Mesothelial cell of epicardium (in vitro differentiated cells): ENCODE measurements around the gene TMEM141. TPM values are rescaled to one million over a fixed set of nuclear protein-coding genes. Genes with fewer than 3 reads are reported as not detected.
"Not testable (repeated sequence)": the region's sequence is repeated elsewhere in the genome, so short reads cannot be mapped to it uniquely, and the experiment has no call there.

Experiments used
- DNase-seq, 2 experiments: peaks; one replicate each; pipeline ENCODE4 v3.0.0; 2021; ENCODE audit warnings: low spot score in 2 of 2; ENCODE audit not compliant: unreplicated experiment in 2 of 2
- H3K27ac Mint-ChIP-seq: 2 replicates; pipeline ENCODE4 v1.8.0; 2021; ENCODE audit warnings: mixed read lengths
- H3K27me3 Mint-ChIP-seq: 2 replicates; pipeline ENCODE4 v1.8.0; 2021; ENCODE audit warnings: low read depth, mixed read lengths
- H3K36me3 Mint-ChIP-seq: 2 replicates; pipeline ENCODE4 v1.8.0; 2021; ENCODE audit warnings: mixed read lengths
- H3K4me1 Mint-ChIP-seq: 2 replicates; pipeline ENCODE4 v1.8.0; 2021; ENCODE audit warnings: mixed read lengths
- H3K4me3 Mint-ChIP-seq: 2 replicates; pipeline ENCODE4 v1.8.0; 2021; ENCODE audit warnings: mild to moderate bottlenecking, moderate library complexity, mixed read lengths
- H3K9me3 Mint-ChIP-seq: 2 replicates; pipeline ENCODE4 v1.8.0; 2021; ENCODE audit warnings: mixed read lengths
- total RNA-seq: library from RNA; stranded (reverse); gene quantifications from 3 replicates; pipeline ENCODE4 v1.2.1, GENCODE V29; 2021
- TF ChIP-seq, protein P1 (sequence below): fragments of 200-600 bp; sonication (generic); IDR thresholded peaks from one replicate; pipeline ENCODE4 v1.5.0; 2021; ENCODE audit warnings: antibody characterized with exemption; ENCODE audit not compliant: unreplicated experiment

The TMEM141 gene
- total RNA-seq, 1 donor from 2014 or later, result 71.7 TPM

DNA sequence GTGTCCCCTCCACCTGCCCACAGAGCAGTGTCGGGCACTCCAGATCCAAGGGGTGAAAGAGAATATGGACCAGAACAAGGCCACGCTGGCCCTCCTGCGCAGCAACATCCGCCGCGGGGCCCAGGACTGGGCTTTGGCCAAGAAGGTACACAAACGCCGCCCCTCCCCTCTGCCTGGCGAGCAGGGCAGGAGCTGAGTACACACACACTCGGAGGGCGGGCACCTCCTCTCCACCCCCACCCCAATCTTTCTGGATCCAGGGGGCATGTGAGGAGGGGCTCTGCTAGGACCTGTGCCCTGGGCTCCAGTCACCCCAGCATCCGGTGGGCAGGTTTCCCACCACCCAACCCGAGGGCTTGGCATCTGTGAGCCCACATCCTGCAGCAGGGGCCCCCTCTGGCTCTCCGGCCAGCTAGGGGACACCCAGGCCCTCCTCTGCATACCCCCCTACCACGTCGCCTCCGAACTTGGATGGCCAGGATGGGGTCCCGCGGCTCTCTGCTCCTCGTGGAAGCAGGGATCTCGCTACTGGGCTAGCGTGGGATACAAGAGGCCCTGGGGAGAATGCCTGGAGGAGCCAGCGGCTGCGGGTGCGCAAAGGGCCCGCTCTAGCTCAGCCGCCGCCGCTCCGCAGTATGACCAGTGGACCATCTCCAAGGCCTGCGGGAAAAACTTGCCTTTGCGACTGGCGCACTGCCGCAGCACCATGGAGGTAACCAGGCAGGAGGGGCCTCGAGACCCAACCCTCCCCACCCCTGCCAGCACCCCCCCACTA, 8.1 kb downstream of the TMEM141 start:
- Mint-ChIP-seq H3K4me1 (peaks cover 43% of the 10 kb centered on the region), H3K27ac (no peak overlapping the region), H3K4me3 (peak overlapping the region; percentile 64), H3K9me3 (no peaks in the 10 kb centered on the region), H3K27me3 (no peaks in the 10 kb centered on the region), H3K36me3 (peaks cover 7% of the 10 kb centered on the region)
- TF ChIP-seq, protein P1, sequence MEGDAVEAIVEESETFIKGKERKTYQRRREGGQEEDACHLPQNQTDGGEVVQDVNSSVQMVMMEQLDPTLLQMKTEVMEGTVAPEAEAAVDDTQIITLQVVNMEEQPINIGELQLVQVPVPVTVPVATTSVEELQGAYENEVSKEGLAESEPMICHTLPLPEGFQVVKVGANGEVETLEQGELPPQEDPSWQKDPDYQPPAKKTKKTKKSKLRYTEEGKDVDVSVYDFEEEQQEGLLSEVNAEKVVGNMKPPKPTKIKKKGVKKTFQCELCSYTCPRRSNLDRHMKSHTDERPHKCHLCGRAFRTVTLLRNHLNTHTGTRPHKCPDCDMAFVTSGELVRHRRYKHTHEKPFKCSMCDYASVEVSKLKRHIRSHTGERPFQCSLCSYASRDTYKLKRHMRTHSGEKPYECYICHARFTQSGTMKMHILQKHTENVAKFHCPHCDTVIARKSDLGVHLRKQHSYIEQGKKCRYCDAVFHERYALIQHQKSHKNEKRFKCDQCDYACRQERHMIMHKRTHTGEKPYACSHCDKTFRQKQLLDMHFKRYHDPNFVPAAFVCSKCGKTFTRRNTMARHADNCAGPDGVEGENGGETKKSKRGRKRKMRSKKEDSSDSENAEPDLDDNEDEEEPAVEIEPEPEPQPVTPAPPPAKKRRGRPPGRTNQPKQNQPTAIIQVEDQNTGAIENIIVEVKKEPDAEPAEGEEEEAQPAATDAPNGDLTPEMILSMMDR, result no peak
- no peak for DNase-seq

DNA sequence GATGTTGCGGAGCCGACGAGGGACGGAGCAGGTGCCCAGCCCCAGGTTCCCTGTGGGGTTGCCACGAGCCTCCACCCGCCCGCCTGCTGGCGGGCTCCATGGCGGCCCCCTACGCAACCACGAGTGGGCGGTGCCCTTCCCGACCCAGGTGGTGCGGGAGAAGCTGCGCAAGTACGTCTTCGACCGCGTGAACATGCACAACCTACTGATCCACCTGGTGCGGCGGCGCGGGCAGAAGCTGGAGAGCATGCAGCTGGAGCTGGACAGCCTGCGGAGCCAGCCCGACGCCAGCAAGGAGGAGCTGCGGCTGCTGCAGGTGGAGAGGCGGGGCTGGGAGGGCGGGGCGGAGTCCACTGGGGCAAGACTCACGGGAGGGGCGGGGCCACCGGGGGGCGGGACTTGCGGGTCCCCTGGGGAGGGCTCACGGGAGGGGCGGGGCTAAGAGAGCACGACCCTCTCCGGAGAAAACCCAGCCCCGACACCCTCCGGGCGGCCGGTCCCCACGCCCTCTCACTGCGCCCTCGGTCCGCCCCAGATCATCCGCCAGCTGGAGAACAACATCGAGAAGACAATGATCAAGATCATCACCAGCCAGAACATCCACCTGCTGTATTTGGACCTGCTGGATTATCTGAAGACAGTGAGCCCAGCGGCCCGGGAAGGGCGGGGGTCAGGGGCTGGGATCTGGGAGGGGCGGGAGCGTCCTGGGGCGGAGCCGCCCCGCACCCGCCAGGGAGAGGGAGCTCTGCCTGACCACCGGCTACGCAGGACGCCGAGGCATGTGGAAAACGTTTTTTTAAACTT, 8.9 kb downstream of the TMEM141 start:
- peak; percentile 84 to 95 for DNase-seq
- H3K4me3 Mint-ChIP-seq, result peak overlapping the region; percentile 87
- peak overlapping the region; percentile 96 for H3K27ac Mint-ChIP-seq
- no peaks in the 10 kb centered on the region for H3K9me3 Mint-ChIP-seq
- H3K4me1 Mint-ChIP-seq, result peaks cover 36% of the 10 kb centered on the region
- peaks cover 7% of the 10 kb centered on the region for H3K36me3 Mint-ChIP-seq
- H3K27me3 Mint-ChIP-seq, result no peaks in the 10 kb centered on the region
- TF ChIP-seq, protein P1, result no peak

DNA sequence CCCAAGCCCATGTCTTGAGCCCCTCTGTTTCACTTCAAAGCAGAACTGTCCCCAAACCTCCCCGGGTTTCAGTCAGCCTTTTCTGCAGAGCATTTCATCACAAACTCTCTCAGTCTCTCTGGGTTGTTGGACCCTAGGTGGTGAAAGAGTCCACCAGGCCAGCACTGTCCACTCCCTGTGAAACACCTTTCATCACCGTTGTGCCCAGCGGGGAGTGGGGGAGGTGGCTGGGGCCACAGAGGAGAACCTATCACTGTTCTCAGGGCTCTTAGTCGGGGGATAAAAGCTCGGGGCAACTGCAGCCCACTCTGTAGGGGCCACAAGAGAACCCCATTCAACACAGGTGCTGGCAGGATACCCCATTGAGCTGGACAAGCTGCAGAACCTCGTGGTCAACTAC, 11.2 kb downstream of the TMEM141 start:
- no peak for DNase-seq
- H3K4me3 Mint-ChIP-seq, result no peak overlapping the region
- TF ChIP-seq, protein P1, result no peak

DNA sequence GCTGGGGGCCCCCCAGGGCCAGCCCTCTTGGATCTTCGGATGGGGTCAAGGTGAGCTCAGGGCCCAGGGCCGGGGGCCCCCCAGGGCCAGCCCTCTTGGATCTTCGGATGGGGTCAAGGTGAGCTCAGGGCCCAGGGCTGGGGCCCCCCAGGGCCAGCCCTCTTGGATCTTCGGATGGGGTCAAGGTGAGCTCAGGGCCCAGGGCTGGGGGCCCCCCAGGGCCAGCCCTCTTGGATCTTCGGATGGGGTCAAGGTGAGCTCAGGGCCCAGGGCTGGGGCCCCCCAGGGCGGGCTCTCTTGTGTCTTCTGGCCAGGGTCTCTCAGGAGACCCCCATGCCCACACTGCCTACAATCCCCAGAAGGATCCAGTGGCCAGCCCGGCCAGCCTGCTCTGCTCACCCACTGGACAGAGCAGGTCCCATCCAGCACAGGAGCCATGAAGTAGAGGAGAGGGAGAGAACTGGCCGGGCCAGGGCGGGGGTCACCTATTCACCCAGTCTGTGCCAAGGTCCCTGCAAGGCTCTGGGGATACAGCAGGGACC, 11.9 kb downstream of the TMEM141 start:
- H3K4me3 Mint-ChIP-seq, H3K27ac Mint-ChIP-seq, H3K9me3 Mint-ChIP-seq, H3K27me3 Mint-ChIP-seq, DNase-seq: not testable (repeated sequence)
- peaks cover 22% of the 10 kb centered on the region for H3K4me1 Mint-ChIP-seq
- H3K36me3 Mint-ChIP-seq, result peaks cover 11% of the 10 kb centered on the region

More for the DNA sequence above, 11.2 kb downstream of the TMEM141 start:
- Mint-ChIP-seq H3K27ac (no peak overlapping the region), H3K4me1 (peaks cover 26% of the 10 kb centered on the region), H3K27me3 (no peaks in the 10 kb centered on the region), H3K36me3 (peaks cover 11% of the 10 kb centered on the region), H3K9me3 (no peaks in the 10 kb centered on the region)

DNA sequence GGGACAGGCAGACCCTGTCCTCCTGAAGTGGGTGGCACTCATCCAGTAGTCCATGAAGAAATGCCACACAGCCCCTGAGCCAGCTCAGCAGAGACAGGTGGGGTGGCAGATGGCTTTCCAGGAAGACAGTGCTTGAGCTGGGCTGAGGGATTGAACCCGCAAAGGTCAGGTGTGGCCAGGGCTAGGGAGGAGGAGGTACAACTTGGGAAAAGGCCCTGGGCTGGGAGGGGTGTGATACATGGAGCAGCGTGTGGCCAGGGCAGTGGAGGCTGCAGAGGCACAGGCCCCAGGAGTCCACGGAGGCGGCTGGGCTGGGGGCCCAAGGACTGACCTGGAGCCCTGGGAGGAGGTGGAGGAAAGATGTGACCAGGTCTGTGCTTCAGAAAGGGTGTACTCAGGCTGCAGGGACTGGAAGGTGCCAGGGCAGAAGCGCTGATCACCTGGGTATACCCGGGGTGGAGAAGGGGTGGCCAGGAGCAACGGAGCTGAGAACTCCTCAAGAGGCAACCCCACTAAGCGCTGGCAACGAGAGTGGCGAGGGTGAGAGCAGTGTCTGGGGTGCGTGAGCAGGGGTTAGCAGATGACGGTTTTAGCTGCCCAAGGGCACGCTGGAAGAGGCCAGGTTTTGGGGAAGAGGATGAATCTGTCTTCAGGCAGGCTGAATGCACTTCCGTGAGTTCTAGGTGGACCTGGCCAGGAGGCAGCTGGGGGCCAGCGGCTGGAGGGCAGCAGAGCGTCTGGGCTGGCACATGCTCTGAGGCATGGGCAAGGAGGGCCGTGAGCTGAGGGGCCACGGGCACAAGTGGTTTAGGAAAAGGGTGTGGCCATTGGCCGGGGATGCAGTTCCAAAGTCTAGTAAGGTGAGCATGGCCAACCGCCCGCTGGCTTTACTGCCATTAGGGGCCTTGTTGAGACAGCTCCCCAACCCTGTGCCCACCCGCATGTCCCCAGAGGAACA, 12.7 kb downstream of the TMEM141 start:
- H3K27me3 Mint-ChIP-seq, result no peaks in the 10 kb centered on the region
- H3K4me3 Mint-ChIP-seq, result no peak overlapping the region
- H3K9me3 Mint-ChIP-seq, result no peaks in the 10 kb centered on the region
- H3K36me3 Mint-ChIP-seq, result peaks cover 11% of the 10 kb centered on the region
- DNase-seq, result no peak
- TF ChIP-seq, protein P1, result no peak
- no peak overlapping the region for H3K27ac Mint-ChIP-seq
- peaks cover 24% of the 10 kb centered on the region for H3K4me1 Mint-ChIP-seq
